Measurements from ENCODE around the gene CHD8. TPM values are rescaled to one million over a fixed set of nuclear protein-coding genes. Genes with fewer than 3 reads are reported as not detected.

Gene CHD8
- total RNA-seq, 1 experiment from 2014 or later = 64.7 TPM

- peaks cover 17% of the 10 kb centered on the region for H3K36me3 ChIP-seq (ENCODE audit: control insufficient read depth, insufficient read depth, low read length)
- DNase-seq (ENCODE audit: low read depth, low spot score) = no peak
- in situ Hi-C loops (cut with HindIII; ENCODE audit: low pct_unique_long_range_greater_than_20kb, low sequenced_read_pairs) = no loop called here
These were observed 73.8 kb downstream of the CHD8 start for GRCh38 chr14:21382095-21382494.

GRCh38 chr14:21379338-21379737, 76.6 kb downstream of the CHD8 start:
- CTCF ChIA-PET = no interaction called here
- Histone ChIP-seq H3K9me3 (ENCODE audit: control insufficient read depth, insufficient read depth, low read depth, low read length) (no peaks in the 10 kb centered on the region), H3K4me3 (ENCODE audit: low read depth in 2 of 2, low read length in 2 of 2) (no peak overlapping the region), H3K27me3 (ENCODE audit: control insufficient read depth, insufficient read depth, low read length) (no peaks in the 10 kb centered on the region), H3K4me1 (ENCODE audit: control insufficient read depth, insufficient read depth, low read length) (peaks cover 17% of the 10 kb centered on the region; the same call in 1 of the 2 replicates), H3K27ac (ENCODE audit: low read length) (no peak overlapping the region), H3K36me3 (ENCODE audit: control insufficient read depth, insufficient read depth, low read length) (peaks cover 15% of the 10 kb centered on the region)
- DNase-seq (ENCODE audit: low read depth, low spot score) (no peak), ATAC-seq (no peak)
- BruUV-seq (replicated peaks) = no TSS peak
- intact Hi-C loops (cut with micrococcal nuclease; ENCODE audit: unreplicated experiment) = no loop called here
- in situ Hi-C loops (cut with HindIII; ENCODE audit: low pct_unique_long_range_greater_than_20kb, low sequenced_read_pairs) = no loop called here
- POLR2A ChIA-PET = no interaction called here
- TF ChIP-seq TCF7L2 (IDR thresholded peaks at IDR 0.05; ENCODE audit: low read depth, low read length) = no peak
- TF ChIP-seq POLR2AphosphoS5 (IDR thresholded peaks at IDR 0.05; ENCODE audit: low read depth, low read length) = no peak
- no peak for TF ChIP-seq SIN3A (IDR thresholded peaks at IDR 0.05; ENCODE audit: borderline replicate concordance, insufficient read depth, low read depth, low read length)
- TF ChIP-seq REST (IDR thresholded peaks at IDR 0.05; ENCODE audit: insufficient read depth in 1 of 2, low read depth in 2 of 2, low read length in 1 of 2) = no peak
- TF ChIP-seq CTCF (IDR thresholded peaks at IDR 0.05) = no peak

More at GRCh38 chr14:21382095-21382494, 73.8 kb downstream of the CHD8 start:
- Histone ChIP-seq H3K4me1 (ENCODE audit: control insufficient read depth, insufficient read depth, low read length) (peaks cover 25% of the 10 kb centered on the region), H3K27ac (ENCODE audit: low read length) (peak overlapping the region; percentile 48; the same call in 1 of the 2 replicates), H3K27me3 (ENCODE audit: control insufficient read depth, insufficient read depth, low read length) (no peaks in the 10 kb centered on the region), H3K9me3 (ENCODE audit: control insufficient read depth, insufficient read depth, low read depth, low read length) (no peaks in the 10 kb centered on the region), H3K4me3 (ENCODE audit: low read depth in 2 of 2, low read length in 2 of 2) (peak overlapping the region in 1 of 2 experiments; percentile 96; a peak in 3 of 4 replicates)
- BruUV-seq (replicated peaks) = no TSS peak
- TF ChIP-seq CTCF (IDR thresholded peaks at IDR 0.05) (no peak), SIN3A (IDR thresholded peaks at IDR 0.05; ENCODE audit: borderline replicate concordance, insufficient read depth, low read depth, low read length) (no peak), TCF7L2 (IDR thresholded peaks at IDR 0.05; ENCODE audit: low read depth, low read length) (no peak), POLR2AphosphoS5 (IDR thresholded peaks at IDR 0.05; ENCODE audit: low read depth, low read length) (no peak), REST (IDR thresholded peaks at IDR 0.05; ENCODE audit: insufficient read depth in 1 of 2, low read depth in 2 of 2, low read length in 1 of 2) (no peak)
- CTCF ChIA-PET = interaction anchor here (0.7 kb wide), 1 partner anchor 25 kb away, joined by 3 read pairs; no protein-coding TSS in a partner anchor
- no peak for ATAC-seq
- POLR2A ChIA-PET = no interaction called here
- intact Hi-C loops (cut with micrococcal nuclease; ENCODE audit: unreplicated experiment) = no loop called here
